ENCODE data around the gene INVS.
A peak's percentile ranks its signal among the peaks of the same experiment; 100 is the strongest.

Gene INVS

GRCh38 chr9:100098887-100099721 lies at the start of gene INVS, which contains the start of gene ERP44:
Gene INVS, plus strand, starts transcription at chr9:100099243. Its CDS starts 5,279 bp downstream, at chr9:100104522.
Gene ERP44, minus strand, starts transcription at chr9:100099000. Its CDS starts 160 bp downstream, at chr9:100098840.
- Histone ChIP-seq H2AFZ (ENCODE audit: low read depth, low read length) (peak within 1 kb of the TSS; percentile 83), H3K27me3 (ENCODE audit: insufficient read depth, low read length, poor library complexity) (no peaks in the 10 kb centered on the region), H3K79me2 (ENCODE audit: insufficient read depth, low read length) (peaks cover 59% of the 10 kb centered on the region), H3K4me3 (ENCODE audit: low read depth in 1 of 2, low read length in 2 of 2) (peak within 1 kb of the TSS; percentile 76 to 90), H3K27ac (ENCODE audit: low read length) (peak within 1 kb of the TSS; percentile 74), H3K4me1 (ENCODE audit: insufficient read depth, low read length) (peaks cover 25% of the 10 kb centered on the region), H3K9ac (ENCODE audit: low read depth, low read length) (peak within 1 kb of the TSS; percentile 71), H3K9me3 (ENCODE audit: insufficient read depth, low read length, severe bottlenecking) (no peaks in the 10 kb centered on the region), H4K20me1 (ENCODE audit: insufficient read depth, low read length) (peaks cover 14% of the 10 kb centered on the region), H3K36me3 (ENCODE audit: insufficient read depth, low read length) (peaks cover 7% of the 10 kb centered on the region; the same call in 1 of the 2 replicates), H3K4me2 (ENCODE audit: insufficient read depth, low read length) (peak within 1 kb of the TSS; percentile 74)
- TF ChIP-seq CTCF (IDR thresholded peaks at IDR 0.05; ENCODE audit: borderline replicate concordance, extremely low read depth, low read length, poor library complexity, severe bottlenecking), result no peak
- TF ChIP-seq EZH2 (IDR thresholded peaks at IDR 0.05; ENCODE audit: borderline replicate concordance, low read depth, low read length, severe bottlenecking), result no peak
- peak; percentile 97 for ATAC-seq (ENCODE audit: insufficient read depth, low read depth)
- DNase-seq, result peak; percentile 97

- Histone ChIP-seq H3K79me2 (ENCODE audit: insufficient read depth, low read length) (no peaks in the 10 kb centered on the region), H3K4me1 (ENCODE audit: insufficient read depth, low read length) (no peaks in the 10 kb centered on the region), H3K4me3 (ENCODE audit: low read depth in 1 of 2, low read length in 2 of 2) (no peak overlapping the region), H3K27ac (ENCODE audit: low read length) (no peak overlapping the region), H3K27me3 (ENCODE audit: insufficient read depth, low read length, poor library complexity) (no peaks in the 10 kb centered on the region), H3K9ac (ENCODE audit: low read depth, low read length) (no peak overlapping the region), H3K36me3 (ENCODE audit: insufficient read depth, low read length) (peaks cover 23% of the 10 kb centered on the region; the same call in 1 of the 2 replicates), H2AFZ (ENCODE audit: low read depth, low read length) (no peak overlapping the region), H3K9me3 (ENCODE audit: insufficient read depth, low read length, severe bottlenecking) (no peaks in the 10 kb centered on the region), H4K20me1 (ENCODE audit: insufficient read depth, low read length) (no peaks in the 10 kb centered on the region), H3K4me2 (ENCODE audit: insufficient read depth, low read length) (no peak overlapping the region)
- DNase-seq (no peak), ATAC-seq (ENCODE audit: insufficient read depth, low read depth) (no peak)
- TF ChIP-seq EZH2 (IDR thresholded peaks at IDR 0.05; ENCODE audit: borderline replicate concordance, low read depth, low read length, severe bottlenecking) (no peak), CTCF (IDR thresholded peaks at IDR 0.05; ENCODE audit: borderline replicate concordance, extremely low read depth, low read length, poor library complexity, severe bottlenecking) (no peak)
These were observed 49.5 kb upstream of the INVS start for GRCh38 chr9:100049551-100049950.

- H3K4me1 ChIP-seq (ENCODE audit: insufficient read depth, low read length), result no peaks in the 10 kb centered on the region
- DNase-seq, result no peak
- no peaks in the 10 kb centered on the region for H3K27me3 ChIP-seq (ENCODE audit: insufficient read depth, low read length, poor library complexity)
- no peak overlapping the region for H3K4me2 ChIP-seq (ENCODE audit: insufficient read depth, low read length)
- H4K20me1 ChIP-seq (ENCODE audit: insufficient read depth, low read length), result no peaks in the 10 kb centered on the region
- H3K27ac ChIP-seq (ENCODE audit: low read length), result no peak overlapping the region
- peaks cover 29% of the 10 kb centered on the region; the same call in 1 of the 2 replicates for H3K36me3 ChIP-seq (ENCODE audit: insufficient read depth, low read length)
- no peak overlapping the region for H2AFZ ChIP-seq (ENCODE audit: low read depth, low read length)
- no peak overlapping the region for H3K9ac ChIP-seq (ENCODE audit: low read depth, low read length)
- no peak overlapping the region for H3K4me3 ChIP-seq (ENCODE audit: low read depth in 1 of 2, low read length in 2 of 2)
- TF ChIP-seq EZH2 (IDR thresholded peaks at IDR 0.05; ENCODE audit: borderline replicate concordance, low read depth, low read length, severe bottlenecking), result no peak
- TF ChIP-seq CTCF (IDR thresholded peaks at IDR 0.05; ENCODE audit: borderline replicate concordance, extremely low read depth, low read length, poor library complexity, severe bottlenecking), result no peak
- no peak for ATAC-seq (ENCODE audit: insufficient read depth, low read depth)
- no peaks in the 10 kb centered on the region for H3K79me2 ChIP-seq (ENCODE audit: insufficient read depth, low read length)
- no peaks in the 10 kb centered on the region for H3K9me3 ChIP-seq (ENCODE audit: insufficient read depth, low read length, severe bottlenecking)
These were observed 46.7 kb upstream of the INVS start for GRCh38 chr9:100052375-100052774.
